Stimulated activated CD4-positive, alpha-beta T cell treated with anti-CD3 and anti-CD28 coated beads, Interleukin-4, amount 100 ng/mL, for 1 hour (primary cell): ENCODE measurements around the gene UBE4B.
"Not testable (repeated sequence)": the region's sequence is repeated elsewhere in the genome, so short reads cannot be mapped to it uniquely, and the experiment has no call there.

Experiments used
- DNase-seq: peaks from one replicate; pipeline ENCODE4 v3.0.0-alpha.2; 2020

UBE4B gene

DNA sequence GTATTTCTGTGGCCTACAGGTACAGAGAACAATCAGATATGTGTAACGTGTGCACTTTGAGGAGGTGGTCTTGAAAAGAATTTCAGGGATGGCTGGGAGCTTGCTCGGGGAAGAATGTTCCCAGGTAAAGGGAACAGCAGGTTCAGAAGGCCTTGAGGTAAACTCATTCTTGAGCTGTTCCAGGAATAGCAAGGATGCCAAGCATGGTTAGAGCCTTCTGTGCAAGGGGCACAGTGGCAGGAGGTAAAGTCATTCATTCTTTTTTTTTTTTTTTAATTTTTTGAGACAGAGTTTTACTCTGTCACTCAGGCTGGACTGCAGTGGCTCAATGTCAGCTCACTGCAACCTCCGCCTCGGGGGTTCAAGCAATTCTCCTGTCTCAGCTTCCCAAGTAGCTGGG lies 10.0 kb downstream of the UBE4B start:
- DNase-seq, result no peak

GRCh38 chr1:10045480-10046355 lies 13.0 kb downstream of the UBE4B start:
- no peak for DNase-seq

DNA sequence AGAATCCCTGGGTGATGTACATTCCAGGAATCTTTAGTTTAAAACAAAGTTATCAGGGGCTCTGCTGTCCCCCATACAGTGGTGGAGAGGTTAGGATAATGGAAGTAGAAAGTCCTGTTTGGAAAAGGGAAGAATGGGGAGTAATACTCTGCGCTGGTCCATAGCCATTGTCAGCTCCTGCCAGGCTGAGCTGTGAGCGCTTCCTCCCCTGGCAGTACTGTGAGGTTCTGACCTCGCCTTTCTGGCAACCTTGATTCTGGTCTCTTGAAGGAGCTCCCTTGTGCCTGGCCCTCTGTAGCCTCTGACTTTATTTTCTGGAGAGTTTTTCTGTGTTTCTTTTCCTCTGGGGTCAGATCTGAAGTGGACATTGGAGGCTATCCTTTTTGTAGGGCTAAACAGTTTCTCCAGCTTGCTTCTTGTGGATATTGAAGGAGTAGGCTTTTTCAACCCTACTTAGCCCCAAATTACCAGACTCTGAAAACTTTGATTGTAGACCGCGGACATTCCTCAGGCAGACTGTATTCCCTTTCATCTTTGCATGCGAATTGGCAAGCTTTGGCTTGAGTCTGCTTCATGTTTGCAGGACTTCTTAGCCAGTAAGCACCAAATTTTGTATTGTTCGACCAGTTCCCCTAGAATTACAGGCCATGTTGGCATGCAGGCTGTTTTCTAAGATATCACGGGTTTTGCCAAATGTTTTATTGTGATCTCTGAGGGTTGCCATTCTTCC lies 13.8 kb downstream of the UBE4B start:
- no peak for DNase-seq

- no peak for DNase-seq
These were observed 15.8 kb downstream of the UBE4B start for GRCh38 chr1:10048601-10049000.

DNA sequence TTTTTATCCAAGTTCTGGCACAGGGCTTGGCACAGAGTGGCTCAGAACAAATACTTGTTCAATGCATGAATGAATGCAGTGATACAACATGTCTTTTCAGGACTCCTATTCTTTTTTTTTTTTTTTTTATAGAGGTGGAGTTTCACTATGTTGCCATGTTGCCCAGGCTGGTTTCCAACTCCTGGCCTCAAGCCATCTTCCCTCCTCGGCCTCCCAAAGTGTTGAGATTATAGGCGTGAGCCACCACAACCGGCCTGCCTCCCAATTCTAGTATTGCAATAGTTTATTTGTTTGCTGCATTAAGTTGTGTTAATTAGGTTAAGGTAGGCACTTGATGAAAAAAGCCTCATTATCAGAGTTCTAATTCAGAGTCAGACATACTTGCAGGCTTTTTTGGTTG lies 17.9 kb downstream of the UBE4B start:
- no peak for DNase-seq

GRCh38 chr1:10051656-10052055 lies 18.9 kb downstream of the UBE4B start:
- no peak for DNase-seq

- DNase-seq, result no peak
These were observed 19.6 kb downstream of the UBE4B start for GRCh38 chr1:10052347-10052746.

- DNase-seq, result no peak
These were observed 21.7 kb downstream of the UBE4B start for GRCh38 chr1:10054465-10054864.

DNA sequence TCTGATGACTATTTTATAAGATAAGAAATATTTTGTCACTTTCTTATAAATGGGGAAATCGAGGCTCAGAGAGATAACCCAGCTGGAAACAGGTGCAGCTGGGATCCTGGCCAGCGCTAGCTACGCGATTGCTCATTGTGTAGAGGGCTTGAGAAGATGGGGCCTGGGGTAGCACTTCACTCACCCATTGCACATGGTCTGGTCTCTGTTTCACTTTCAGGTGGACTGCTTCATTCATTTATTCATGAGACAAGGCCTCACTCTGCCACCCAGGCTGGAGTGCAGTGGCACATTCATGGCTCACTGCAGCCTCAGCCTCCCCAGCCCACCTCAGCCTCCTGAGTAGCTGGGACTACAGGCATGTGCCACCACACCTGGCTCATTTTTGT lies 23.8 kb downstream of the UBE4B start:
- DNase-seq, result no peak

DNA sequence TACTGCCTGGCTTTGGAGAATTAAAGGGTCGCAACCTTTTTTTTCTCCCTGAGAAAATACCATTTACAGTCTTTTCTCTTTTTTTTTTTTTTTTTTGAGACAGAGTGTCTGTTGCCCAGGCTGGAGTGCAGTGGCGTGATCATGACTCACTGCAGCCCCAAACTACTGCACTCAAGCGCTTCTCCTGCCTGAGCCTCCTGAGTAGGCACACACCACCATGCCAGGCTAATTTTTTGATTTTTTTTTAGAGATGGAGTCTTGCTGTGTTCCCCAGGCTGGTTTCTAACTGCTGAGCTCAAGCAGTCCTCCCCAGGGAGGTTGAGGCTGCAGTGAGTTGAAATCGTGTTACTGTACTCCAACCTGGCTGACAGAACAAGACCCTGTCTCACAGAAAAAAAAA lies 24.6 kb downstream of the UBE4B start:
- no peak for DNase-seq

- no peak for DNase-seq
These were observed 25.0 kb downstream of the UBE4B start for GRCh38 chr1:10057796-10058195.

DNA sequence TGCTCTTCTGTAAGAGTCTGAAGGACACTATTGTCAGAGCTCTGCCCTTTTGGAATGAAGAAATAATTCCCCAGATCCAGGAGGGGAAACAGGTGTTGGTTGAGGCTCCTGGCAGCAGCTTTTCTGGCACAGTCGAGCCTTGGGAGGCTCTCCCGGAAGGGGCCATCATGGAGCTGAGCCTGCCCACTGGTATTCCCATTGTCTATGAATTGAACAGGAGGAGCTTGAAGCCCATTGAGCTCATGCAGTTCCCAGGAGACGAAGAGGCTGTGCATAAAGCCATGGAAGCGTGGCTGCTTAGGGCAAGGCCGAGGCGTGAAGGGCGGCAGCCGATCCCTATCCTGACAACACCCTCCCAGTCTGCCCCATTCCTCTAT lies 26.6 kb downstream of the UBE4B start:
- no peak for DNase-seq

DNA sequence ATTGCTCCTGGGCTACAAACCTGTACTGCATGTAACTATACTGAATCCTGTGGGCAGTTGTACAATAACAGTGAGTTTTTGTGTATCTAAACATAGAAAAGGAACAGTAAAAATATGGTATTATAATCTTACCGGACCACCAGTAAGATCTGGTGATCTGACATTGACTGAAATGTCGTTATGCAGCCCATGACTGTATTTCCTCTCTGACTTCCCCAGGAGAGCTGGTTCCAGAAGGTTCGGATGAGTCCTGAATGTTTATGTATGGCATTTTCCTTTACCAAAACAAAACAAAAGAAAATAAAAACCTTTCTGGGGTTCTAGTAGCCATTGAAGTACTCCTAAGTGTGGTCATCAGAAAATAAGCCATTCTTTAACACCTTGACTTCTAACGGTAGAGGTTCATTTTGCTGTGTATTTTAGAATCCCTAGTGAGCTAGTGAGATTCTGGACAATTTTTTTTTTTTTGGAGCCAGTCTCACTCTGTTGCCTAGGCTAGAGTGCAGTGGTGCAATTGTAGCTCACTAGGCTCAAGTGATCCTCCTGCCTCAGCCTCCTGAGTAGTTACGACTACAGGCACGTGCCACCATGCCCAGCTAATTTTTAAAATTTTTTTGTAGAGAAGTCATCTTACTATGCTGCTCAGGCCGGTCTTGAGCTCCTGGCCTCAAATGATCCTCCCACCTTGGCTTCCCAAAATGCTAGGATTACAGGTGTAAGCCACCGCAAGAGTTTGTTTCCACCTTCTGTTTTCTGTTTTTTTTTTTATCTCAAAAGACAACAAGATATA lies 27.7 kb downstream of the UBE4B start:
- DNase-seq, result no peak

DNA sequence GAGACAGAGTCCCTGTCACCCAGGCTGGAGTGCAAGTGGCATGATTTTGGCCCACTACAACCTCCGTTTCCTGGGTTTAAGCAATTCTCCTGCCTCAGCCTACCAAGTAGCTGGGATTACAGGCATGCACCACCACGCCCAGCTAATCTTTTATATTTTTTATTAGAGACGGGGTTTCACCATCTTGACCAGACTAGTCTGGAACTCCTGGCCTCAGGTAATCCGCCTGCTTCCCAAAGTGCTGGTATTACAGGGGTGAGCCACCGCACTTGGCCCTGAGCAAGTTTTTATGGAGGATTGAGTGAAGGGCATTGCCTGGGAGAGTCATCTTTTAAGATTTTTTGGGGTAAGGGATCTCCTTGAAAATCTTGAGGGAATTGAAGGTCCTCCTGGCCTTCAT lies 28.5 kb downstream of the UBE4B start:
- no peak for DNase-seq

- no peak for DNase-seq
These were observed 31.1 kb downstream of the UBE4B start for GRCh38 chr1:10063878-10064277.

DNA sequence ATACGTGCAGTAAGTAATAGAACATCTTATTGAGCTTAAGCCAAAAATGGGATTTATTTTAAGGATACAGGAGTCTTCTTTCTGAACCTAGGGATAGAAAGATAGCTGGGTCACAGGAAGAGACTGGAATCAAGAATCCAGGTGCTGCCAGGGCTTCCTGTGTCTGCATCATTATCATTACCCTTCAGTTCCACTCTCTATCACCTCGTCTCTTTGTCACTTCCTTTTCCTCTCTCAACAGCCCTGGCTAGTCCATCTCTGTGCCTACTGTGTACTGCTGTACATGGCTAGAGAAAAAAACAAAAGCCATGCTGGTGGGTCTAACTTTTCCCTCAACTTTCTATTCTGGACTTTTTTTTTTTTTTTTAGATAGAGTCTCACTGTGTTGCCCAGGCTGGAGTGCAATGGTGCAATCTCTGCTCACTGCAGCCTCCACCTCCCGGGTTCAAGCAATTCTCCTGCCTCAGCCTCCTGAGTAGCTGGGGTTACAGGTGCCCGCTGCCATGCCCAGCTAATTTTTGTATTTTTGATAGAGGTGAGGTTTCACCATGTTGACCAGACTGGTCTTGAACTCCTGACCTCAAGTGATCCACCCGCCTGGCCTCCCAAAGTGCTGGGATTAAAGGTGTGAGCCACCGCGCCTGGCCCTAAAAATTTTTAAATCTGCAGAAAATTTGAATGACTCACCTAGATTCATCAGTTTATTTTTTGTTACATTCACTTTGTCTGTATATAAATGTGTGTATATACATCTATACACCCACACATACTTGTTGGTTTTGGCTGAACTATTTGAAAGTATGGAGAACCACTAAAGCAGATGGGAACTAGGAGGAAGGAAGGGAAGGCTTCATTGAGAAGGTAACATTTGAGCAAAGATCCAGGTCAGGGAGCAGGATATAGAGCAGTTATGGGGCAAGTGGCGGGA lies 31.9 kb downstream of the UBE4B start:
- no peak for DNase-seq

DNA sequence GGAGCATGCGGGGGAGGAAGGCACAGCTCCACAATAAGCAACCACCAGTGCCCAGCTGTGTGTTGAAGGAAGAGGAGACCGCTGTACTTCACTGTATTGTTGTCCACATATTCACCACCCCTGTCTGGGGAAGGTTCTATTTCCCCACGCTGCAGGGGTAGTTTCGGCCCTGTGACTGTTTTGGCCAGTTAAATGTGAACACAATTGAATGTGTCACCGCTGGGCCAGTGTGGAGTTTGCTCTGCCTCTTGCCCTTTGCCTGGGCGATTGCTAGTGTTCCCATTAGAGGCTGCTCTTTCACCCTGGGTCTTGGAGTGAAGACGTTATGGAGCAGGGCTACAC lies 32.6 kb downstream of the UBE4B start:
- no peak for DNase-seq

DNA sequence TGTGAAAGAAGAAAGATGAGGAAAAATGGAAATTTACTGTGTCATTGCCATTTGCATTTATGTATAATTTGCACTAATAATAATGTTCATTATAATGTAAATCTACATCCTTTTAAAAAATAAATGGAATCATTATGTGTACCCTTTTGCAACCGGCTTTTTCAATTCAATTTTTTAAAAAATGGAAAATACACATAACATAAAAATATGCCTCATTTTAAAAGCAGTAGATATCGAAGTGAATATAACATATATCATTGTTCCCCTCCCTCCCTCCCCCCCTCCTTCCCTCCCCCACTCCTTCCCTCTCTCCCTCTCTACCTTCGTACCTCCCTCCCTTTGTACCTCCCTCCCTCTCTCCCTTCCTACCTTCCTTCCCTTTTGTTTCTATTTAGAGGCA lies 33.0 kb downstream of the UBE4B start:
- DNase-seq, result no peak

- DNase-seq, result no peak
These were observed 36.0 kb downstream of the UBE4B start for GRCh38 chr1:10068605-10069294.

DNA sequence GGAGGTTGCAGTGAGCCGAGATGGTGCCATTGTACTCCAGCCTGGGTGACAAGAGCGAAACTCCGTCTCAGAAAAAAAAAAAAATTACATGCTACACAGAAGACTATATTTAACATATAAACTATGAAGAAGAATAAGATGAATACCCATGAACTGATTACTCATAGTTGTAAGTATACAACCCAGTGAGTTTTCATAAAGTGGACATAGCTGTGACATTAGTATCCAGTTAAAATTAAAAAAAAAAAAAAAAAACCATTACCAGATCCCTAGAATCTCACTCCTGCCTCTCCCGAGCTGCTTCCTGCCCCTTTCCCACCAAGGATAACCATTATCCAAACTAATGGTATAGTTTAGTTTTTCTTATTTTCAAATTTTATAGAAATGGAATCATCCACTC lies 37.4 kb downstream of the UBE4B start:
- no peak for DNase-seq

- no peak for DNase-seq
These were observed 38.9 kb downstream of the UBE4B start for GRCh38 chr1:10071640-10072039.

DNA sequence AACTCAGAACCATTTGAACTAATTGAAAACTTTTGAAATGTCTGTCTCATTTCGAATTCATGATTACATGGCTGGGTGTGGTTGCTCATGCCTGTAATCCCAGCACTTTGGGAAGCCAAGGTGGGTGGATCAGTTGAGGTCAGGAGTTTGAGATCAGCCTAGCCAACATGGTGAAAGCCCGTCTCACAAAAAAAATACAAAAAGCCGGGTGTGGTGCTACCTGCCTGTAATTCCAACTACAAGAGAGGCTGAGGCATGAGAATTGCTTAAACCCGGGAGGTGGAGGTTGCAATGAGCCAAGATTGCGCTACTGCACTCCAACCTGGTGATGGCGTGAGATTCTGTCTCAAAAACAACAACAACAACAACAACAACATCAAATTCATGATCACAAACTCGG lies 40.6 kb downstream of the UBE4B start:
- DNase-seq, result not testable (repeated sequence)
